Measurements from ENCODE around the gene CMTM3.

GRCh38 chr16:66574081-66574480, 30.4 kb upstream of the CMTM3 start:
- TF ChIP-seq, protein P1, sequence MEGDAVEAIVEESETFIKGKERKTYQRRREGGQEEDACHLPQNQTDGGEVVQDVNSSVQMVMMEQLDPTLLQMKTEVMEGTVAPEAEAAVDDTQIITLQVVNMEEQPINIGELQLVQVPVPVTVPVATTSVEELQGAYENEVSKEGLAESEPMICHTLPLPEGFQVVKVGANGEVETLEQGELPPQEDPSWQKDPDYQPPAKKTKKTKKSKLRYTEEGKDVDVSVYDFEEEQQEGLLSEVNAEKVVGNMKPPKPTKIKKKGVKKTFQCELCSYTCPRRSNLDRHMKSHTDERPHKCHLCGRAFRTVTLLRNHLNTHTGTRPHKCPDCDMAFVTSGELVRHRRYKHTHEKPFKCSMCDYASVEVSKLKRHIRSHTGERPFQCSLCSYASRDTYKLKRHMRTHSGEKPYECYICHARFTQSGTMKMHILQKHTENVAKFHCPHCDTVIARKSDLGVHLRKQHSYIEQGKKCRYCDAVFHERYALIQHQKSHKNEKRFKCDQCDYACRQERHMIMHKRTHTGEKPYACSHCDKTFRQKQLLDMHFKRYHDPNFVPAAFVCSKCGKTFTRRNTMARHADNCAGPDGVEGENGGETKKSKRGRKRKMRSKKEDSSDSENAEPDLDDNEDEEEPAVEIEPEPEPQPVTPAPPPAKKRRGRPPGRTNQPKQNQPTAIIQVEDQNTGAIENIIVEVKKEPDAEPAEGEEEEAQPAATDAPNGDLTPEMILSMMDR (IDR thresholded peaks at IDR 0.05) = no peak
- TF ChIP-seq ZFX (IDR thresholded peaks at IDR 0.05; ENCODE audit: borderline replicate concordance) = no peak
